MG63 (cell line): Measurements from ENCODE around the gene DLG2. TPM values are rescaled to one million over a fixed set of nuclear protein-coding genes. Genes with fewer than 3 reads are reported as not detected.

Experiments
- DNase-seq: peaks from one replicate; pipeline ENCODE4 v3.0.0-alpha.2; 2020
- H3K27me3 ChIP-seq: fragments of 250-450 bp; sonication (Bioruptor Pico); 2 replicates; pipeline ENCODE4 v1.5.1; 2020; ENCODE audit warnings: mild to moderate bottlenecking, moderate library complexity
- H3K36me3 ChIP-seq: fragments of 250-450 bp; sonication (Bioruptor Pico); 2 replicates; pipeline ENCODE4 v1.5.1; 2020; ENCODE audit warnings: mild to moderate bottlenecking, moderate library complexity
- H3K4me3 ChIP-seq: fragments of 250-450 bp; sonication (Bioruptor Pico); 2 replicates; pipeline ENCODE4 v1.5.1; 2020; ENCODE audit warnings: mild to moderate bottlenecking, moderate library complexity
- H3K9me3 ChIP-seq: fragments of 250-450 bp; sonication (Bioruptor Pico); 2 replicates; pipeline ENCODE4 v1.5.1; 2020; ENCODE audit warnings: mild to moderate bottlenecking, moderate library complexity
- total RNA-seq: library from RNA; depleted of rRNA; stranded (reverse); fragments of >200 nt; shearing (Covaris generic); gene quantifications from 2 replicates; pipeline ENCODE4 v1.2.3, GENCODE V29; 2014; ENCODE audit warnings: low replicate concordance

The DLG2 gene
- total RNA-seq, 1 experiment from 2014 or later = 0.10 TPM

DNA sequence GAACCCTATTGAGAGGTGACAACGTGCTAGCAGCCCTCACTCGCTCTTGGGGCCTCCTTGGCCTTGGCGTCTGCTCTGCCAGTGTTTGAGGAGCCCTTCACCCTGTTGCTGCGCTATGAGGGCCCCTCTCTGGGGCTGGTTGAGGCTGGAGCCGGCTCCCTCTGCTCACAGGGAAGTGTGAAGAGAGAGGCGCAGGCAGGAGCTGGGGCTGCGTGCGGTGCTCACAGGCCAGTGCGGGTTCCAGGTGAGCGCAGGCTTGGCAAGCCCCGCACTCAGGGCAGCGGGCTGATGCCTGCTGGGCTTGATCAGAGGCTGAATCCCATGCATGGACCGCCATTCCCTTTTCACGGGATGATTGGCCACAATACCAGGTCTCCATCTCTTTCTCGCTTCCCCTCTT is 90.7 kb downstream of the DLG2 start:
- DNase-seq = no peak

GRCh38 chr11:85534806-85535205 is 92.3 kb downstream of the DLG2 start:
- DNase-seq = no peak
- Histone ChIP-seq H3K27me3 (no peaks in the 10 kb centered on the region), H3K9me3 (peaks cover 3% of the 10 kb centered on the region; the same call in 1 of the 2 replicates), H3K36me3 (no peaks in the 10 kb centered on the region), H3K4me3 (no peak overlapping the region)

More for the DNA sequence above, 90.7 kb downstream of the DLG2 start:
- Histone ChIP-seq H3K4me3 (no peak overlapping the region), H3K27me3 (no peaks in the 10 kb centered on the region), H3K9me3 (peaks cover 3% of the 10 kb centered on the region; the same call in 1 of the 2 replicates), H3K36me3 (no peaks in the 10 kb centered on the region)

DNA sequence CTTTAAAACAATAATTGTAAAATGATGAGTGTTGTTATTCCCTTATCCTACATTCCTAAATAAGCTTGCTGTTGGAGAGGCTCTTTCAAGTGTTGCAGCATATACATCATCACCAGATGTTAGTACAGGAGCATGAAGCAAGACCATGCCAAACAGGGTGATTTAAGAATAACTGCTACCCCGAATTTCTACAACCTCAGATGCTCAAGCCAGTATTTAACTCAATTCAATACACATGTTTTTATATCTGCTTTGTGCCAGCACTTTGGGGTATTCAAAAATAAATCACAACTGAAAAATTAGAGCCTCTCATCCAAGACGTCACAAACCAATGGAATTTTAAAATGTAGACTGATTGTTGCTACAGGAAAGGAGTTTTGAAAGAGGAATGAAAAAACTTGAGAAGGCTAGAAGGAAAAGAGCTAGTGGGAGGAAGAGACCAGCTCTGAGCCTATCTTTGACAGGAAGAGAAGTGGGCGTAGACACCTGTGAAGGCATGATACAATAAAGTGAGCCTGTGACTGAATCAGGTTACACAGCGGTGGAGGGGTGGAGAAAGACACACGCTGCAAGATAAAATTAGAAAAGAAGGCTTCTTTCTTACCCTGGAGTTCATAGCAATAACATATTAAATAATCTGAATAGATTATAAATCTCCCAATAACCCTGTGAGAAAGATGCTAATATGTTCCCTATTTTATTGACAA is 95.8 kb downstream of the DLG2 start:
- DNase-seq = no peak
- Histone ChIP-seq H3K9me3 (peaks cover 3% of the 10 kb centered on the region; the same call in 1 of the 2 replicates), H3K4me3 (no peak overlapping the region), H3K27me3 (no peaks in the 10 kb centered on the region; the same call in 1 of the 2 replicates), H3K36me3 (no peaks in the 10 kb centered on the region)

GRCh38 chr11:85530634-85531033 is 96.5 kb downstream of the DLG2 start:
- no peak for DNase-seq
- peaks cover 3% of the 10 kb centered on the region; the same call in 1 of the 2 replicates for H3K9me3 ChIP-seq
- no peaks in the 10 kb centered on the region; the same call in 1 of the 2 replicates for H3K27me3 ChIP-seq
- no peaks in the 10 kb centered on the region for H3K36me3 ChIP-seq
- H3K4me3 ChIP-seq = no peak overlapping the region

DNA sequence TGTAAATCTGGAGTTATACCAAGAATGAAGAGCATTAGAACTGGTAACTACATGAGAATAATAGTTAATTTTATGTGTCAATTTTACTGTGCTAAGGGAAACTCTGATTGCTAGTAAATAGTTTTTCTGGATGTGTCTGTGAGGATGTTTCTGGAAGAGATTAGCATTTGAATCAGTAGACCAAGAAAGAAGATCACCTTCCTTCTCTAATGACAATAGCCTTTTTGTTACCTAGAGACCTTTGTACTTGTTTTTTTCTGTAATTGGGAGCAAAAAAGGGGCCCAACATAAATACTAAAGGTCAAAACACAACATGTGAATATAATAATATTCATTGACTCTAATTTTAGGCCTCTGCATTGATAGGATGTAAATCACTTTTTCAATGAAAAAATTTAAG is 100.6 kb downstream of the DLG2 start:
- H3K9me3 ChIP-seq = no peaks in the 10 kb centered on the region
- H3K36me3 ChIP-seq = no peaks in the 10 kb centered on the region
- no peak for DNase-seq
- H3K4me3 ChIP-seq = no peak overlapping the region
- H3K27me3 ChIP-seq = no peaks in the 10 kb centered on the region; the same call in 1 of the 2 replicates

GRCh38 chr11:85525686-85526085 is 101.5 kb downstream of the DLG2 start:
- H3K27me3 ChIP-seq = no peaks in the 10 kb centered on the region; the same call in 1 of the 2 replicates
- H3K4me3 ChIP-seq = no peak overlapping the region
- H3K9me3 ChIP-seq = no peaks in the 10 kb centered on the region
- no peak for DNase-seq
- no peaks in the 10 kb centered on the region for H3K36me3 ChIP-seq

DNA sequence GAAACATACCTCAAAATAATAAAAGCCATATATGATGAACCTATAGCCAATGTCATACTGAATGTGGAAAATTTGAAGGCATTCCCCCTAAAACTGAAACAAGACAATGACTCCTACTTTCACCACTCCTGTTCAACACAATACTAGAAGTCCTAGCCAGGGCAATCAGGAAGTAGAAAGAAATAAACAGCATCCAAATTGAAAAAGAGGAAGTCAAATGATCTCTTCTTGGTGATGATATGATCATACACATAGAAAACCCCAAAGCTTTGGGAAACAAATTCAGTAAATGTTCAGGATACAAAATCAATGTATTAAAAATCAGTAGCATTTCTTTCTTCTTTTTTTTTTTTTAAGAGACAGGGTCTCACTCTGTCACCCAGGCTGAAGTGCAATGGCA is 109.9 kb downstream of the DLG2 start:
- no peak for DNase-seq
- H3K4me3 ChIP-seq = no peak overlapping the region
- H3K27me3 ChIP-seq = no peaks in the 10 kb centered on the region
- H3K36me3 ChIP-seq = no peaks in the 10 kb centered on the region
- H3K9me3 ChIP-seq = no peaks in the 10 kb centered on the region

- no peak for DNase-seq
- no peaks in the 10 kb centered on the region for H3K36me3 ChIP-seq
- H3K9me3 ChIP-seq = no peaks in the 10 kb centered on the region
- no peak overlapping the region for H3K4me3 ChIP-seq
- no peaks in the 10 kb centered on the region for H3K27me3 ChIP-seq
Measured at GRCh38 chr11:85495918-85496317, 131.2 kb downstream of the DLG2 start.

GRCh38 chr11:85494396-85494795 is 132.7 kb downstream of the DLG2 start:
- H3K9me3 ChIP-seq = no peaks in the 10 kb centered on the region
- H3K36me3 ChIP-seq = no peaks in the 10 kb centered on the region
- no peak for DNase-seq
- H3K27me3 ChIP-seq = no peaks in the 10 kb centered on the region
- H3K4me3 ChIP-seq = no peak overlapping the region

GRCh38 chr11:85485902-85486301 is 141.2 kb downstream of the DLG2 start:
- H3K27me3 ChIP-seq = no peaks in the 10 kb centered on the region
- DNase-seq = no peak
- H3K36me3 ChIP-seq = no peaks in the 10 kb centered on the region
- H3K4me3 ChIP-seq = no peak overlapping the region
- H3K9me3 ChIP-seq = 0 out of 2 replicates have a peak, but pooled peaks cover 3% of the 10 kb centered on the region

DNA sequence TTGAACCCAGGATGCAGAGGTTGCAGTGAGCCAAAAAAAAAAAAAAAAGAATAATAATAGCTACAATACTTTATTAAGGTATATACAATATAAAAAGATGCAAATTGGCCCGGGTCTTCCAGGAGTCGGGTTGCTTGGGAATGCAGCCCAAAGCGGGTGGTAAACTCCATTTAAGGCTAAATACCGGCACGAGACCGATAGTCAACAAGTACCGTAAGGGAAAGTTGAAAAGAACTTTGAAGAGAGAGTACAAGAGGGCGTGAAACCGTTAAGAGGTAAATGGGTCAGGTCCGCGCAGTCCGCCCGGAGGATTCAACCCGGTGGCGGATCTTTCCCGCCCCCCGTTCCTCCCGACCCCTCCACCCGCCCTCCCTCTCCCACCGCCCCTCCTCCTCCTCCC is 143.3 kb downstream of the DLG2 start:
- Histone ChIP-seq H3K36me3 (no peaks in the 10 kb centered on the region), H3K9me3 (0 out of 2 replicates have a peak, but pooled peaks cover 3% of the 10 kb centered on the region), H3K27me3 (no peaks in the 10 kb centered on the region), H3K4me3 (no peak overlapping the region)
- DNase-seq = no peak

- H3K9me3 ChIP-seq = 0 out of 2 replicates have a peak, but pooled peaks cover 3% of the 10 kb centered on the region
- no peaks in the 10 kb centered on the region for H3K36me3 ChIP-seq
- no peak overlapping the region for H3K4me3 ChIP-seq
- no peak for DNase-seq
- H3K27me3 ChIP-seq = no peaks in the 10 kb centered on the region
Measured at GRCh38 chr11:85481862-85482261, 145.3 kb downstream of the DLG2 start.

GRCh38 chr11:85475660-85476517 is 151.3 kb downstream of the DLG2 start:
- H3K36me3 ChIP-seq = no peaks in the 10 kb centered on the region
- no peak overlapping the region for H3K4me3 ChIP-seq
- no peaks in the 10 kb centered on the region for H3K27me3 ChIP-seq
- H3K9me3 ChIP-seq = no peaks in the 10 kb centered on the region
- no peak for DNase-seq

DNA sequence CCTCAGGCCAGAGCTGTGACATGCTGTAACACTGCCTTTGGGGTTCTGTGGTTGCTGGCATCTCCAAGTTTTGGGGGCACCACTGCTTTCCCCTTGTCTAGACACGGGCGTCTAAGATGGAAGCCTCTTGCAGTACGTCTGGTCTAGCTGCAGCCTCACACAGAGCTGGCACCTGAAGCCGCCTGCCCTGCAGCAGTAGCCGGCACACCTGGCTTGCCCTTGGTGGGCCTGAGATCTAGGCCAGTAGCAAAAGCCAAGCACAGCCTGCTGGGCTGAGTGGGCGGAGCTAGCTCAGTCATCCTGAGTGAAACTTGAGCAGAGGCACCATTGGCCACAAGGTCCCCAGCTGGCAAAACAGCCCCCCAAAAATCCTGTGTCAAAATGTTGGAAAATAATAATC is 154.2 kb downstream of the DLG2 start:
- DNase-seq = no peak
- no peaks in the 10 kb centered on the region for H3K9me3 ChIP-seq
- H3K27me3 ChIP-seq = no peaks in the 10 kb centered on the region
- H3K4me3 ChIP-seq = no peak overlapping the region
- H3K36me3 ChIP-seq = no peaks in the 10 kb centered on the region

DNA sequence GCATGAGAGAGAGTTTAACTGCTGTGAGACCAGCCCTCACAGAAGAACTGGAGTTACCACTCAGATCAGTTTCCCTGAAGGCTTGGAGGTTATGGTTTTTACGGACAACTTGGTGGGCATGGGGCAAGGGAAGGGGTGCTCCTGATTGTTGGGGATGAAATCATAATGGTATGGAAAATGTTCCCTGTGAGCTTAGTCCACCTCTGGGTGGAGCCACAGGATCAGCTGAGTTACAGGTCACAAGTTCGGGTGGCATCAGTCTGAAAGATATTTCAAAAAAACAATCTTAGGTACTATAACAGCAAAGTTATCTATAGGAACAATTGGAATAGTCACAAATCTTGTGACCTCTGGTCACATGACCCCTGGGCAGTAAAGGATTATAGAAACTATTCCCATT is 162.9 kb downstream of the DLG2 start:
- DNase-seq = no peak
- Histone ChIP-seq H3K4me3 (no peak overlapping the region), H3K9me3 (no peaks in the 10 kb centered on the region), H3K27me3 (no peaks in the 10 kb centered on the region), H3K36me3 (no peaks in the 10 kb centered on the region)

DNA sequence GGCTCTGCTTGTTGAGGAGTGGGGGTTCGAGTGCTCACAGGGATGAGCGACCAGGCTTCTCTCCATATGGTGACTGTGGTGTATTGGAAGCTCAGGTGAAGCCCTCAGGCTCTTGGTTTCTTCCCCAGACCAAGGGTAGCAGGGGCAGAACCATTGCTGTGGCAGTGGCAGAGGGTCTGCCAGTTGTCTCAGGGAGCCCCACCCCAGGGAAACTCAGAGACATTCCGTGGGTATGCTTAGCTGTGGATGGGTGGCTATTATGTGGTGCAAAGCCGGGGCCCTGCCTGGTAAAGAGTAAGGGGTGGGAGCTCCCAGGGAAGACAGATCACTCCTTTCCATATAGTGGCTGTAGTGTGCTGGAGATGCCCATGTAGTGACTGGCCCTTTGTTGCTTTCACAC is 167.8 kb downstream of the DLG2 start:
- Histone ChIP-seq H3K27me3 (no peaks in the 10 kb centered on the region), H3K36me3 (no peaks in the 10 kb centered on the region), H3K4me3 (no peak overlapping the region), H3K9me3 (no peaks in the 10 kb centered on the region)
- DNase-seq = no peak

GRCh38 chr11:85444479-85444878 is 182.7 kb downstream of the DLG2 start:
- Histone ChIP-seq H3K27me3 (no peaks in the 10 kb centered on the region), H3K9me3 (no peaks in the 10 kb centered on the region), H3K4me3 (no peak overlapping the region), H3K36me3 (no peaks in the 10 kb centered on the region)
- no peak for DNase-seq
